Stimulated activated CD4-positive, alpha-beta T cell treated with anti-CD3 and anti-CD28 coated beads, Interleukin-4, amount 100 ng/mL, for 1 hour (primary cell): ENCODE results near the gene PLPP7.
"Not testable (repeated sequence)": the region's sequence is repeated elsewhere in the genome, so short reads cannot be mapped to it uniquely, and the experiment has no call there.

ENCODE experiments used
- DNase-seq: peaks from one replicate; pipeline ENCODE4 v3.0.0-alpha.2; 2020

Gene PLPP7

DNA sequence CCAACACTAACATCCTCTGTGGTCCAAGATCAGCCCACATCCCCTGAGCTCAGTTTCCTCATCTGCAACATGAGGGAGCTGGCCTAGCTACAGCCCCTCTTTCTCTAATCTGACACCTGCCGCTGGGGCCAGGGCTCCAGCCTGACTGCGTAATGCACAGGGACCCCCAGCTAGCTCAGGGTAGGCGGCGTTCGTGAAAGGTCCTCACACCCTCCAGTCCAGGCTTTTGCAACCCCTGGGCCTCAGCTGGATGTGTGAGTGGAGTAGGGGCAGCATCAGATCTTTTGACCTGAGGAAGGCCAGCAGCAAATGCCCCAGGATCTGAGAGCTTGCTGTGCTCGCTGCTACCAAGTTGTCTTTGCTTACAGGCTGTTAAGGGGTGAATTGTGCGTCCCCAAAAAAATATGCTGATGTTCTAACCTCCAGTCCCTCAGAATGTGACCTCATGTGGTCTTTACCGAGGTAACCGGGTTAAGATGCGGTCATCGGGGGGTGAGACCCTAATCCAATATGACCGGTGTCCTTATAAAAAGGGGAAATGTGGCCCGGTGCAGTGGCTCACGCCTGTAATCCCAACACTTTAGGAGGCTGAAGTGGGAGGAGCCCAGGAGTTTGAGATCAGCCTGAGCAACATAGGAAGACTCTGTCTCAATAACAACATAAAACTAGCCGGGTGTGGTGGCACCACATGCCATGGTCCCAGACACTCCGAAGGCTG, 47.8 kb downstream of the PLPP7 start:
- no peak for DNase-seq

DNA sequence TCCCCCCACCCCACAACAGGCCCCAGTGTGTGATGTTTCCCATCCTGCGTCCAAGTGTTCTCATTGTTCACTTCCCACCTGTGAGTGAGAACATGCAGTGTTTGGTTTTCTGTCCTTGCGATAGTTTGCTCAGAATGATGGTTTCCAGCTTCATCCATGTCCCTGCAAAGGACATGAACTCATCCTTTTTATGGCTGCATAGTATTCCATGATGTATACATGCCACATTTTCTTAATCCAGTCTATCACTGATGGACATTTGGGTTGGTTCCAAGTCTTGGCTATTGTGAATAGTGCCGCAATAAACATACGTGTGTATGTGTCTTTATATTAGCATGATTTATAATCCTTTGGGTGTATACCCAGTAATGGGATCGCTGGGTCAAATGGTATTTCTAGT, 49.7 kb downstream of the PLPP7 start:
- not testable (repeated sequence) for DNase-seq

GRCh38 chr9:131344931-131345535, 55.5 kb downstream of the PLPP7 start:
- not testable (repeated sequence) for DNase-seq

- DNase-seq, result no peak
Observed at GRCh38 chr9:131346559-131346958, 57.0 kb downstream of the PLPP7 start.

- DNase-seq, result no peak
Observed at GRCh38 chr9:131347376-131348020, 58.0 kb downstream of the PLPP7 start.

DNA sequence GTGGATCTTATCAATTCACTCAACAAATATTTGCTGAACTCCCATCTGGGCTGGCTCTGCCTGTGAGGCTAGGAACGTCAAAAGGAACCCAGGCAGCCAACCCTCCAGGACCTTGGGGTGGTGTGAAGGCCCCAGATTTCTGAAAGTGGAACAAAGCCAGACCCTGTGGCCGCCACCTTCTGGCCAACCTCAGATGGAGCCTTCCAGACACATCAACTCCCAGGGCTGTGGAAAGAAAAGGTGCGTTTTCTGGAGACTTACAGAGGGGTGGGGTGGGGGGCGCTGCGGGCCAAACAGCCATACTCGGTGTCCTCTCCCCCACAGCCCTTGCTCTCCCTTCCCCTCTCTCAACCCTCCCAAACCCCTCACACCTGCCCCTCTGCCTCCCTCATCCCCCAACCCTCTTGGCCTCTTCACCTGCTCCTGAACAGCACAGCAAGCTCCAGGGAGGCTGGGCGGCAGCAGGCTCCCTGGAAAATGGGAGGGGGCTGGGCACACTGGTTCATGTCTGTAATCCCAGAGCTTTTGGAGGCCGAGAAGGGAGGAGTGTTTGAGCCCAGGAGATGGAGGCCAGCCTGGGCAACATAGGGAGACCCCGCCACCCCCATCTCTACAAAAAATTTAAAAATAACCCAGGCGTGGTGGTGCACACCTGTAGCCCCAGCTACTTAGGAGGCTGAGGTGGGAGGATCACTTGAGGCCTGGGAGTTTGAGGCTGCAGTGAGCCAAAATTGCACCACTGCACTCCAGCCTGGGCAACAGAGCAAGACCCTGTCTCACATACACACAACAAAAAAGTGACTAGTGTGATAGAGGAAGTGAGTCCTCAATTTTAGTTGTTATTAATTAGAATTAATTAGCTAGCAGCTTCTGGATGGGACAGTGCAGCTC, 59.4 kb downstream of the PLPP7 start:
- no peak for DNase-seq

GRCh38 chr9:131349522-131349880, 60.0 kb downstream of the PLPP7 start:
- no peak for DNase-seq

DNA sequence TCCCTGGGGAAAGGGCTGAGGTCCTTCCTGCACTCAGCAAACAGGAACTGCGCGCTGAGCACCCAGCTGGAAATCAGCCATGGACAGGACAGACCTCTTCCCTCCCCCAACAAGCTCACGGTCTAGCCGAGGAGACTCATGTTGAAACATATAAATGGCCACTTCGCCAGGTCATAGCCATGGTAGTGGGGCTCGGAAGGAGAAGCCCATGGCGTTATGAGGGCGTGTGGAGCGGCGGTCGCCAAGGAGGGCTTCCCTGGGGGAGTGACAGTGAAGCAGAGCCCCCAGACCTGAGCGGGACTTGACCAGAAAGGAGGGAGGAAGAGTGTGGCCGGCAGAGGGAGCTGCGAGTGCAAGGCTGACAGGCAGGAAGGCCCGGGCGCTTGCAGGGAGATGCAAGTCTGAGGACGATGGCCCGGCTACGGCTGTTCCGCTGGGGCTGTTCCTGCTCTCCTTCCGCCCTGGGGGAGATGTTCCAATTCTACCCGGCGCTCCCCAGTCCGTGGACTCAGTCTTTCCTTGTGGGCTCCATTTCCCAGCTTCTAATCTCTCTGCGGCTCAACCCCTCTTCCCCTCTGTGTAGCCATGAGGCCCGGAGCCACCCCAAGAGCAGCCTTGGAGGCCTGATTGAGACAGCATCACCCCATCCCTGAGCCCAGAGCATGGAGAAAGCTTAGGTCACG, 60.5 kb downstream of the PLPP7 start:
- DNase-seq, result peak; percentile 91

DNA sequence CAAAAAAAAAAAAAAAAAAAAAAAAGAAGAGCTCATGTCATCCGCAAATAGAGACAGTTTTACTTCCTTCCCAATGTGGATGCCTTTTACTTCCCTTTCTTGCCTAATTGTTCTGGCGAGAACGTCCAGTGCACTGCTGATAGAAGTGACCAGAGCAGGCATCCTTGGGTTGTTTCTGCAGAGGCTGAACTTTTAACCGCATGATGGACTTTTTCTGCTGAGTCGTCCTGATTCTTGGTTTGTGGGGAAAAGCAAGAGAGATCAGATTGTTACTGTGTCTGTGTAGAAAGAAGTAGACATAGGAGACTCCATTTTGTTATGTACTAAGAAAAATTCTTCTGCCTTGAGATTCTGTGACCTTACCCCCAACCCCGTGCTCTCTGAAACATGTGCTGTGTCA, 67.0 kb downstream of the PLPP7 start:
- DNase-seq, result not testable (repeated sequence)

GRCh38 chr9:131358556-131358955, 69.0 kb downstream of the PLPP7 start:
- DNase-seq, result no peak
